ENCODE data around the gene BLOC1S6.

DNA sequence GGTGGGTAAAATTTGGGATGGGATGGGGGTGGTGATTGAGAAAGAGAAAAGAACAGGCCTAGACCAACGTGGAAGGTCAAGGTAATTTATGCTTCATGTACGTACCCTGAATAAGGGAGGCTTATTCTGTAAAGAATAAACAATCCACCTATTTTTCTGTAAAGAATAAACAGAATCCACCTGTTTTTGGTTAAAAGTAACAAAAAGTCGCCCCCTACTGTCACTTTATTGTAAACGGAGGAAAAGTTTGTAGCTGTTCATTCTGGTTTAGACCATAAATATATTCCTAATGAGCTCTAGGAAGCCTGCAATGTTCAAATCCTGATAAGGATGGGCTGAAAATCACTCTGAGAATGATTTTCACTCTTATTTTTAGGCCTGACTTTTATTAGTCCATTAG lies 24.1 kb downstream of the BLOC1S6 start:
- TF ChIP-seq POLR2A (IDR thresholded peaks at IDR 0.05; ENCODE audit: low read depth, low read length) (no peak), POLR2AphosphoS5 (IDR thresholded peaks at IDR 0.05; ENCODE audit: low read depth, low read length) (no peak), TAF1 (IDR thresholded peaks at IDR 0.05; ENCODE audit: borderline replicate concordance, low read depth, low read length) (no peak)
